ENCODE results near the gene PCDHGB2. TPM values are rescaled to one million over a fixed set of nuclear protein-coding genes. Genes with fewer than 3 reads are reported as not detected.

PCDHGB2 gene
- polyA plus RNA-seq, 1 donor (not counting 4 experiments of a cell fraction or from before 2014, with no cell fraction given) = 0.12 TPM

DNA sequence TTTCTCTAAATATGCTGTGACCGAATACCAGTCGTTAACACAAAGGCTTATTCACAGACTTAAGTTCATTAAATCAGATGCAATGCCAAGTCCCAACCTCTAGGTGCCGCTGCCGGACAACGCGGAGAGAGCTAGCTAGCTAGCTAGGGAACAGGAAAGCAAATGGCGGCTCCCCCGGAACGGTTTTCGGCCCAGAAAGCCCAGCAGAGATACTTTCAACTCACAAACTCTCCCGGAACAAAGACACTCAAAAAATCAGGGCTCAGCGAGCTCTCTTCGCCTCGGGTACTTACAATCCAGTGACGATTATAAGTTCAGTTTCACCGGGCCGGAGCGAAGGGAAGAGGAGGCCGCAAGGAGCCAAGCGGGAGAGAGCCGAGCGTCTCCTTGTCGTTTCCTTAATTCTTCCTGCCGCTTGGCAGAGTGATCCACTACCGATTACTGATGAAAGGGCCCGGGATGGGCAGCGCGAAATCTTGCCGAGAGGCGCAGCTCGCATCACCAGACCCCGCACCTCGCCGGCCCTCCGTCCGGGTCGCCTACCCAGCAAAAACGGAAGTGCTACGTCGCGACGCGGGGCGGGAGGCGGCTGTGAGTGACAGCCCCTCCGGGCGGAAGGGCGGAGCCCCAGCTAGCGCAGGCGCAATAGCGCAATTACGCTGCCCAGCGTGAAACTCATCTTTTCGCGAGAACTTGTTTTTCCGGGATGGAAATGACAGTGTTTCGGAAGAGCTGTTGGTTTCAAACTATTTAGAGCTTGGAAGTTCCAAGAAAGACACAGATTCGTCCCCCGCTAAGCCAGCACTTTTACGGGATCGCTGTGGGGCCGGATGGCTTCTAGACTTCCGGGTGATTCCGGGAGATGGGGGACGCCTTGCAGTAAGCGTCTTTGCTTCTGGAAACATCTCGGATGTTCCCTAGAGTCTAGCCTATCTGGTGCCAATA is 39.3 kb upstream of the PCDHGB2 start, which contains the start of gene TAF7:
TSS of gene TAF7 (minus strand) at position 560 of the 945 bp plus-strand sequence. CDS start 740 bp downstream, outside the sequence.
- Histone ChIP-seq H4K20me1 (ENCODE audit: control insufficient read depth, extremely low read depth, insufficient read depth, low read length) (no peaks in the 10 kb centered on the region), H3K27ac (ENCODE audit: control insufficient read depth, insufficient read depth, low read length) (peak within 1 kb of the TSS; percentile 96), H3K36me3 (ENCODE audit: control insufficient read depth in 2 of 2, extremely low read depth in 1 of 2, insufficient read depth in 2 of 2, low read length in 2 of 2) (peaks cover 1 to 12% of the 10 kb centered on the region in 2 experiments), H3K4me3 (ENCODE audit: control insufficient read depth in 2 of 3, extremely low read depth in 1 of 3, insufficient read depth in 2 of 3, low read depth in 1 of 3, low read length in 3 of 3) (peak within 1 kb of the TSS; percentile 75 to 98 (median 97)), H3K9me3 (ENCODE audit: control insufficient read depth, low read depth, low read length) (peaks cover 22% of the 10 kb centered on the region), H3K4me1 (ENCODE audit: control insufficient read depth, extremely low read depth, insufficient read depth, low read length) (peaks cover 8% of the 10 kb centered on the region), H3K4me2 (ENCODE audit: control insufficient read depth, extremely low read depth, insufficient read depth, low read depth, low read length) (peak within 1 kb of the TSS; percentile 87), H2AFZ (ENCODE audit: control insufficient read depth, low read length) (peak within 1 kb of the TSS; percentile 99), H3K9ac (ENCODE audit: control insufficient read depth, extremely low read depth, insufficient read depth, low read length) (peak within 1 kb of the TSS; percentile 90), H3K27me3 (ENCODE audit: control insufficient read depth, extremely low read depth, insufficient read depth, low read length) (no peaks in the 10 kb centered on the region), H3K9me1 (ENCODE audit: control insufficient read depth, extremely low read depth, insufficient read depth, low read length) (no peaks in the 10 kb centered on the region), H3K79me2 (ENCODE audit: control insufficient read depth, insufficient read depth, low read length) (peaks cover 15% of the 10 kb centered on the region)
- TF ChIP-seq, protein P1, sequence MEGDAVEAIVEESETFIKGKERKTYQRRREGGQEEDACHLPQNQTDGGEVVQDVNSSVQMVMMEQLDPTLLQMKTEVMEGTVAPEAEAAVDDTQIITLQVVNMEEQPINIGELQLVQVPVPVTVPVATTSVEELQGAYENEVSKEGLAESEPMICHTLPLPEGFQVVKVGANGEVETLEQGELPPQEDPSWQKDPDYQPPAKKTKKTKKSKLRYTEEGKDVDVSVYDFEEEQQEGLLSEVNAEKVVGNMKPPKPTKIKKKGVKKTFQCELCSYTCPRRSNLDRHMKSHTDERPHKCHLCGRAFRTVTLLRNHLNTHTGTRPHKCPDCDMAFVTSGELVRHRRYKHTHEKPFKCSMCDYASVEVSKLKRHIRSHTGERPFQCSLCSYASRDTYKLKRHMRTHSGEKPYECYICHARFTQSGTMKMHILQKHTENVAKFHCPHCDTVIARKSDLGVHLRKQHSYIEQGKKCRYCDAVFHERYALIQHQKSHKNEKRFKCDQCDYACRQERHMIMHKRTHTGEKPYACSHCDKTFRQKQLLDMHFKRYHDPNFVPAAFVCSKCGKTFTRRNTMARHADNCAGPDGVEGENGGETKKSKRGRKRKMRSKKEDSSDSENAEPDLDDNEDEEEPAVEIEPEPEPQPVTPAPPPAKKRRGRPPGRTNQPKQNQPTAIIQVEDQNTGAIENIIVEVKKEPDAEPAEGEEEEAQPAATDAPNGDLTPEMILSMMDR (optimal IDR thresholded peaks at IDR 0.05 in 1 of 3, IDR thresholded peaks at IDR 0.05 in 1 of 3, conservative IDR thresholded peaks at IDR 0.05 in 1 of 3; ENCODE audit: extremely low read depth in 1 of 3, insufficient read depth in 2 of 3, low read length in 3 of 3) = peak; percentile 82 to 93 (median 87)
- no peak for TF ChIP-seq EZH2 (IDR thresholded peaks at IDR 0.05; ENCODE audit: low read length)
- dilution Hi-C loops (cut with MboI; ENCODE audit: extremely low pct_ligation_motif_present, low sequenced_read_pairs) = no loop called here
- peak; percentile 48 for FAIRE-seq
- DNase-seq (ENCODE audit: low read depth, low spot score) = peak; percentile 62

DNA sequence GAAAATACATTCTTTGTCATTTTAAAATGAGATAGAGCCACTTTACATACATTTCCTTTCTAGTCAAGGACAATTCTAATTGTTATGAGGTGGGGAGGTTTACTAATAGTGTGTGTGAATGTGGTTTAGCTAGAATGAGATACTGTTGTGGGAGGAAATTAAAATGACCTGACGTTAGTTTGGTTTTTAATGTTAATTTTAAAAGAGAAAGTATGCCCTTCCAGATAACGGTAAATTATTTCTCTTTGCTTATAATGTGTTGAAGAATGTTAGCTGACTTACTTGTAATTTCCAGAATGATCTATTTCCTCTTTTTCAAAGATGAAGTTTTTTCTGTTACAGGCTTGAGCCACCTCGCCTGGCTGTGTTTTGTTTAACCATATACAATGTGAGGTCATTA is 37.5 kb upstream of the PCDHGB2 start:
- TF ChIP-seq, protein P1 (optimal IDR thresholded peaks at IDR 0.05 in 1 of 3, IDR thresholded peaks at IDR 0.05 in 1 of 3, conservative IDR thresholded peaks at IDR 0.05 in 1 of 3; ENCODE audit: extremely low read depth in 1 of 3, insufficient read depth in 2 of 3, low read length in 3 of 3) = no peak
- TF ChIP-seq EZH2 (IDR thresholded peaks at IDR 0.05; ENCODE audit: low read length) = no peak

More for the DNA sequence above, 37.5 kb upstream of the PCDHGB2 start:
- FAIRE-seq = no peak
- Histone ChIP-seq H3K36me3 (ENCODE audit: control insufficient read depth in 2 of 2, extremely low read depth in 1 of 2, insufficient read depth in 2 of 2, low read length in 2 of 2) (peaks cover 1 to 12% of the 10 kb centered on the region in 2 experiments), H3K4me3 (ENCODE audit: control insufficient read depth in 2 of 3, extremely low read depth in 1 of 3, insufficient read depth in 2 of 3, low read depth in 1 of 3, low read length in 3 of 3) (no peak overlapping the region), H3K9me3 (ENCODE audit: control insufficient read depth, low read depth, low read length) (peaks cover 22% of the 10 kb centered on the region), H3K9ac (ENCODE audit: control insufficient read depth, extremely low read depth, insufficient read depth, low read length) (no peak overlapping the region), H2AFZ (ENCODE audit: control insufficient read depth, low read length) (no peak overlapping the region), H3K4me1 (ENCODE audit: control insufficient read depth, extremely low read depth, insufficient read depth, low read length) (peaks cover 8% of the 10 kb centered on the region), H4K20me1 (ENCODE audit: control insufficient read depth, extremely low read depth, insufficient read depth, low read length) (no peaks in the 10 kb centered on the region), H3K27ac (ENCODE audit: control insufficient read depth, insufficient read depth, low read length) (no peak overlapping the region), H3K79me2 (ENCODE audit: control insufficient read depth, insufficient read depth, low read length) (peaks cover 15% of the 10 kb centered on the region), H3K4me2 (ENCODE audit: control insufficient read depth, extremely low read depth, insufficient read depth, low read depth, low read length) (no peak overlapping the region), H3K9me1 (ENCODE audit: control insufficient read depth, extremely low read depth, insufficient read depth, low read length) (no peaks in the 10 kb centered on the region), H3K27me3 (ENCODE audit: control insufficient read depth, extremely low read depth, insufficient read depth, low read length) (no peaks in the 10 kb centered on the region)
- no peak for DNase-seq (ENCODE audit: low read depth, low spot score)
- dilution Hi-C loops (cut with MboI; ENCODE audit: extremely low pct_ligation_motif_present, low sequenced_read_pairs) = no loop called here
